Suprapubic skin (tissue), 4 donors: ENCODE data around the gene GNAS-AS1.

ENCODE experiments used
- CTCF ChIP-seq, 2 donors: fragments of 200-600 bp in 1 of 2; fragments of 450-650 bp in 1 of 2; sonication (generic) in 1 of 2; IDR thresholded peaks; one replicate each; pipeline ENCODE4 v1.5.1; 2016 to 2019; ENCODE audit warnings: antibody characterized with exemption in 2 of 2, mild to moderate bottlenecking in 1 of 2, moderate library complexity in 1 of 2
- EP300 ChIP-seq: sonication (generic); formaldehyde crosslinking; IDR thresholded peaks from one replicate; pipeline ENCODE4 v1.6.1; 2017; ENCODE audit warnings: antibody characterized with exemption
- POLR2A ChIP-seq, 2 donors: fragments of 450-650 bp; IDR thresholded peaks; one replicate each; pipeline ENCODE4 v1.6.1; 2017; ENCODE audit warnings: antibody characterized with exemption in 2 of 2, mild to moderate bottlenecking in 2 of 2, moderate library complexity in 2 of 2
- POLR2AphosphoS5 ChIP-seq, 3 donors: sonication (generic); formaldehyde crosslinking; IDR thresholded peaks; one replicate each; pipeline ENCODE4 v1.6.1; 2017; ENCODE audit warnings: antibody characterized with exemption in 3 of 3

- TF ChIP-seq CTCF (IDR thresholded peaks at IDR 0.05) (no peak), POLR2A (IDR thresholded peaks at IDR 0.05) (no peak), POLR2AphosphoS5 (IDR thresholded peaks at IDR 0.05) (no peak), EP300 (no peak)
Observed at GRCh38 chr20:58889798-58890517, 39.3 kb upstream of the GNAS-AS1 start.
